ENCODE results near the gene ELANE. TPM values are rescaled to one million over a fixed set of nuclear protein-coding genes. Genes with fewer than 3 reads are reported as not detected.

ELANE gene
- total RNA-seq, 3 donors from 2014 or later (not counting 1 experiment from before 2014, with no cell fraction given): 1.7 to 1.8 TPM; not detected in 1

- no peak overlapping the region for H3K4me3 ChIP-seq (ENCODE audit: low read length)
- intact Hi-C loops (cut with micrococcal nuclease): no loop called here
- H3K27ac Mint-ChIP-seq: no peak overlapping the region
- H3K27me3 ChIP-seq (ENCODE audit: control insufficient read depth, insufficient read depth, low read length): no peaks in the 10 kb centered on the region
- no peak for ATAC-seq
- peaks cover 17% of the 10 kb centered on the region for H3K4me1 ChIP-seq (ENCODE audit: control insufficient read depth, insufficient read depth, low read length)
- WGBS (ENCODE audit: insufficient coverage): 95% methylated on average over 26 of the region's 26 CpGs
- H3K4me3 Mint-ChIP-seq: no peak overlapping the region
- H3K36me3 Mint-ChIP-seq: no peaks in the 10 kb centered on the region
- DNase-seq: no peak
- peaks cover 29% of the 10 kb centered on the region for H3K36me3 ChIP-seq (ENCODE audit: control insufficient read depth, insufficient read depth, low read length)
- no peaks in the 10 kb centered on the region for H3K27me3 Mint-ChIP-seq (ENCODE audit: low read depth in 2 of 2)
- H3K9me3 Mint-ChIP-seq: no peaks in the 10 kb centered on the region
- peaks cover 9 to 21% of the 10 kb centered on the region in 2 donors for H3K4me1 Mint-ChIP-seq
- no peak for TF ChIP-seq CTCF (IDR thresholded peaks at IDR 0.05)
- H3K27ac ChIP-seq (ENCODE audit: low read length): no peak overlapping the region
- no peaks in the 10 kb centered on the region for H3K9me3 ChIP-seq (ENCODE audit: control insufficient read depth, insufficient read depth, low read length)
These were observed 45.4 kb downstream of the ELANE start for GRCh38 chr19:897442-898039.

- Mint-ChIP-seq H3K27ac (no peak overlapping the region), H3K27me3 (ENCODE audit: low read depth in 2 of 2) (no peaks in the 10 kb centered on the region), H3K9me3 (no peaks in the 10 kb centered on the region), H3K4me1 (peaks cover 1 to 13% of the 10 kb centered on the region in 2 donors), H3K4me3 (no peak overlapping the region), H3K36me3 (no peaks in the 10 kb centered on the region)
- H3K36me3 ChIP-seq (ENCODE audit: control insufficient read depth, insufficient read depth, low read length): peaks cover 29% of the 10 kb centered on the region
- H3K4me1 ChIP-seq (ENCODE audit: control insufficient read depth, insufficient read depth, low read length): peaks cover 13% of the 10 kb centered on the region
- 91% methylated on average over 19 of the region's 20 CpGs for WGBS (ENCODE audit: insufficient coverage)
- H3K27me3 ChIP-seq (ENCODE audit: control insufficient read depth, insufficient read depth, low read length): no peaks in the 10 kb centered on the region
- H3K4me3 ChIP-seq (ENCODE audit: low read length): no peak overlapping the region
- intact Hi-C loops (cut with micrococcal nuclease): no loop called here
- peak in 1 of 2 donors; percentile 71 for DNase-seq
- no peak for TF ChIP-seq CTCF (IDR thresholded peaks at IDR 0.05)
- no peak for ATAC-seq
- no peaks in the 10 kb centered on the region for H3K9me3 ChIP-seq (ENCODE audit: control insufficient read depth, insufficient read depth, low read length)
- peak overlapping the region; percentile 29 for H3K27ac ChIP-seq (ENCODE audit: low read length)
These were observed 46.6 kb downstream of the ELANE start for GRCh38 chr19:898663-899062.

GRCh38 chr19:899336-900042 lies 47.4 kb downstream of the ELANE start:
- H3K4me1 Mint-ChIP-seq: peaks cover 0 to 9% of the 10 kb centered on the region in 2 donors
- 94% methylated on average over 32 of the region's 32 CpGs for WGBS (ENCODE audit: insufficient coverage)
- Histone ChIP-seq H3K4me3 (ENCODE audit: low read length) (no peak overlapping the region), H3K36me3 (ENCODE audit: control insufficient read depth, insufficient read depth, low read length) (peaks cover 29% of the 10 kb centered on the region), H3K27ac (ENCODE audit: low read length) (no peak overlapping the region), H3K27me3 (ENCODE audit: control insufficient read depth, insufficient read depth, low read length) (no peaks in the 10 kb centered on the region), H3K4me1 (ENCODE audit: control insufficient read depth, insufficient read depth, low read length) (peaks cover 11% of the 10 kb centered on the region), H3K9me3 (ENCODE audit: control insufficient read depth, insufficient read depth, low read length) (no peaks in the 10 kb centered on the region)
- no peak overlapping the region for H3K27ac Mint-ChIP-seq
- no peak overlapping the region for H3K4me3 Mint-ChIP-seq
- ATAC-seq: no peak
- H3K9me3 Mint-ChIP-seq: no peaks in the 10 kb centered on the region
- no peaks in the 10 kb centered on the region for H3K27me3 Mint-ChIP-seq (ENCODE audit: low read depth in 2 of 2)
- intact Hi-C loops (cut with micrococcal nuclease): no loop called here
- no peaks in the 10 kb centered on the region for H3K36me3 Mint-ChIP-seq
- TF ChIP-seq CTCF (IDR thresholded peaks at IDR 0.05): no peak
- DNase-seq: no peak

GRCh38 chr19:900043-900301 lies 47.9 kb downstream of the ELANE start:
- no peaks in the 10 kb centered on the region for H3K27me3 ChIP-seq (ENCODE audit: control insufficient read depth, insufficient read depth, low read length)
- intact Hi-C loops (cut with micrococcal nuclease): no loop called here
- Mint-ChIP-seq H3K4me3 (no peak overlapping the region), H3K27ac (no peak overlapping the region), H3K27me3 (ENCODE audit: low read depth in 2 of 2) (no peaks in the 10 kb centered on the region), H3K36me3 (no peaks in the 10 kb centered on the region), H3K9me3 (no peaks in the 10 kb centered on the region), H3K4me1 (peaks cover 0 to 9% of the 10 kb centered on the region in 2 donors)
- DNase-seq (no peak), ATAC-seq (peak in 1 of 3 donors; percentile 17)
- no peak for TF ChIP-seq CTCF (IDR thresholded peaks at IDR 0.05)
- H3K9me3 ChIP-seq (ENCODE audit: control insufficient read depth, insufficient read depth, low read length): no peaks in the 10 kb centered on the region
- WGBS (ENCODE audit: insufficient coverage): 94% methylated on average over 15 of the region's 15 CpGs
- peaks cover 11% of the 10 kb centered on the region for H3K4me1 ChIP-seq (ENCODE audit: control insufficient read depth, insufficient read depth, low read length)
- H3K27ac ChIP-seq (ENCODE audit: low read length): no peak overlapping the region
- no peak overlapping the region for H3K4me3 ChIP-seq (ENCODE audit: low read length)
- H3K36me3 ChIP-seq (ENCODE audit: control insufficient read depth, insufficient read depth, low read length): peaks cover 29% of the 10 kb centered on the region

Data from natural killer cell (primary cell).